ENCODE data around the gene AP1M2. TPM values are rescaled to one million over a fixed set of nuclear protein-coding genes. Genes with fewer than 3 reads are reported as not detected.

Gene AP1M2
- 0.09 TPM in 1 of 2 replicates, not detected in the other for total RNA-seq

GRCh38 chr19:10587022-10587838, at the start of gene AP1M2:
Gene AP1M2, minus strand, starts transcription at chr19:10587312. Its CDS starts 81 bp downstream, at chr19:10587231.

GRCh38 chr19:10625003-10625761, 38.1 kb upstream of the AP1M2 start, which contains the start of gene SLC44A2:
Gene SLC44A2, plus strand, starts transcription at chr19:10625553. Its CDS starts 81 bp downstream, at chr19:10625634.

GRCh38 chr19:10568826-10569651, 18.1 kb downstream of the AP1M2 start, which contains the start of gene CDKN2D:
Gene CDKN2D, minus strand, starts transcription at chr19:10568979. Its CDS starts 326 bp downstream, at chr19:10568653.

GRCh38 chr19:10565567-10566407, 21.3 kb downstream of the AP1M2 start, which contains the start of gene KRI1:
Gene KRI1, minus strand, starts transcription at chr19:10566010. Its CDS starts 11 bp downstream, at chr19:10565999.

GRCh38 chr19:10543420-10544241, 43.5 kb downstream of the AP1M2 start, which contains the start of gene ATG4D:
Gene ATG4D, plus strand, starts transcription at chr19:10543904. Its CDS starts 187 bp downstream, at chr19:10544091.

Other genes starting within 250 kb of the AP1M2 start
- gene ICAM3, start 247.7 kb downstream of the AP1M2 start, total RNA-seq, result 13.5 and 17.4 TPM in 2 replicates
- gene TYK2, start 206.7 kb downstream of the AP1M2 start, total RNA-seq, result 89.1 and 109 TPM in 2 replicates
- 355 and 421 TPM in 2 replicates for gene CDC37, start 183.8 kb downstream of the AP1M2 start, total RNA-seq
- 1.6 and 5.0 TPM in 2 replicates for gene PDE4A, start 166.8 kb downstream of the AP1M2 start, total RNA-seq
- gene KEAP1, start 84.0 kb downstream of the AP1M2 start, total RNA-seq, result 86.8 and 103 TPM in 2 replicates
- gene S1PR5, start 69.9 kb downstream of the AP1M2 start, total RNA-seq, result 1.6 TPM in 1 of 2 replicates, not detected in the other
- gene ATG4D, start 43.4 kb downstream of the AP1M2 start, total RNA-seq, result 11.3 and 14.5 TPM in 2 replicates
- gene KRI1, start 21.3 kb downstream of the AP1M2 start, total RNA-seq, result 7.7 and 12.5 TPM in 2 replicates
- gene CDKN2D, start 18.3 kb downstream of the AP1M2 start, total RNA-seq, result 4.8 and 7.5 TPM in 2 replicates
- 26.1 and 40.2 TPM in 2 replicates for gene SLC44A2, start 38.2 kb upstream of the AP1M2 start, total RNA-seq
- 116 and 121 TPM in 2 replicates for gene ILF3, start 67.0 kb upstream of the AP1M2 start, total RNA-seq
- gene QTRT1, start 114.1 kb upstream of the AP1M2 start, total RNA-seq, result 36.3 and 40.8 TPM in 2 replicates
- 106 and 132 TPM in 2 replicates for gene DNM2, start 130.8 kb upstream of the AP1M2 start, total RNA-seq
- gene TMED1, start 248.9 kb upstream of the AP1M2 start, total RNA-seq, result 33.9 and 42.6 TPM in 2 replicates